Endothelial cell of umbilical vein (primary cell): ENCODE measurements around the gene NXPH4. TPM values are rescaled to one million over a fixed set of nuclear protein-coding genes. Genes with fewer than 3 reads are reported as not detected.

Source experiments
- BruUV-seq: library from RNA; stranded (reverse); fragments of 400-500 nt; replicated peaks from 2 replicates; lab custom pipeline; 2021; lab: Mats Ljungman, UMichigan
- CTCF ChIA-PET: fragments of 300-600, 350-600 bp; sonication (Branson Sonifier 250); formaldehyde crosslinking; loops from one replicate; lab custom pipeline; 2021; ENCODE audit warnings: antibody characterized with exemption, inconsistent platforms; lab: Charles Lee
- POLR2A ChIA-PET: fragments of 300-600, 350-600 bp; sonication (Branson Sonifier 250); formaldehyde crosslinking; loops from one replicate; lab custom pipeline; 2021; ENCODE audit warnings: antibody characterized with exemption, inconsistent platforms; lab: Charles Lee
- DNase-seq: peaks from one replicate; pipeline ENCODE4 v3.0.0-alpha.2; 2011; ENCODE audit warnings: low read depth, low spot score
- FAIRE-seq: peaks from 2 replicates; lab custom pipeline; 2011; peaks lifted over from hg19 to GRCh38; lab: Jason Lieb, UNC
- H2AFZ ChIP-seq: 2 replicates; pipeline ENCODE4 v1.6.0; 2012; ENCODE audit warnings: low read depth, low read length, control low read depth, inconsistent platforms
- H3K27ac ChIP-seq: 2 replicates; pipeline ENCODE4 v1.5.1; 2011; ENCODE audit warnings: low read depth, mild to moderate bottlenecking, control low read depth, low read length, moderate library complexity; ENCODE audit not compliant: insufficient read depth
- H3K27me3 ChIP-seq, 2 experiments: 2 replicates each; pipeline versions ENCODE4 v1.6.0 to v1.6.1; 2011; ENCODE audit warnings: low read length in 2 of 2, mixed read lengths in 1 of 2; ENCODE audit not compliant: control insufficient read depth in 2 of 2, insufficient read depth in 2 of 2
- H3K36me3 ChIP-seq, 2 experiments: 2 replicates in 1 of 2; 3 replicates in 1 of 2; pipeline ENCODE4 v1.5.1; 2011; ENCODE audit warnings: low read length in 2 of 2, mild to moderate bottlenecking in 1 of 2, moderate library complexity in 1 of 2; ENCODE audit not compliant: control insufficient read depth in 2 of 2, insufficient read depth in 2 of 2; ENCODE audit errors: extremely low read depth in 1 of 2
- H3K4me1 ChIP-seq: 3 replicates; pipeline ENCODE4 v1.5.1; 2011; ENCODE audit warnings: mild to moderate bottlenecking, low read length; ENCODE audit not compliant: control insufficient read depth, insufficient read depth; ENCODE audit errors: extremely low read depth
- H3K4me2 ChIP-seq: 2 replicates; pipeline ENCODE4 v1.6.1; 2011; ENCODE audit warnings: low read length, control low read depth, mixed read lengths; ENCODE audit not compliant: insufficient read depth
- H3K4me3 ChIP-seq, 3 experiments: fragments of 200-600 bp in 1 of 3; sonication (generic), shearing (Covaris generic) in 1 of 3; replicated peaks in 1 of 3; 2 replicates each; pipeline ENCODE4 v1.5.1; 2011 to 2016; ENCODE audit warnings: control low read depth in 3 of 3, low read length in 3 of 3, mild to moderate bottlenecking in 2 of 3, inconsistent platforms in 1 of 3, low read depth in 1 of 3, moderate library complexity in 1 of 3; ENCODE audit not compliant: insufficient read depth in 1 of 3
- H3K79me2 ChIP-seq: 2 replicates; pipeline ENCODE4 v1.6.0; 2012; ENCODE audit warnings: low read length, inconsistent platforms; ENCODE audit not compliant: control insufficient read depth, insufficient read depth
- H3K9ac ChIP-seq: replicated peaks from 2 replicates; pipeline ENCODE3; 2011; ENCODE audit warnings: low read length, control low read depth; ENCODE audit not compliant: insufficient read depth; ENCODE audit errors: extremely low read depth
- H3K9me1 ChIP-seq: replicated peaks from 3 replicates; pipeline ENCODE4 v1.6.0; 2011; ENCODE audit warnings: mild to moderate bottlenecking, low read length; ENCODE audit not compliant: control insufficient read depth, insufficient read depth; ENCODE audit errors: extremely low read depth
- H3K9me3 ChIP-seq: replicated peaks from 2 replicates; pipeline ENCODE4 v1.5.1; 2012; ENCODE audit warnings: low read length, inconsistent platforms; ENCODE audit not compliant: control insufficient read depth, insufficient read depth
- H4K20me1 ChIP-seq: replicated peaks from 2 replicates; pipeline ENCODE3; 2011; ENCODE audit warnings: mild to moderate bottlenecking, low read length; ENCODE audit not compliant: control insufficient read depth, insufficient read depth; ENCODE audit errors: extremely low read depth
- EZH2 ChIP-seq: IDR thresholded peaks from 2 replicates; pipeline ENCODE4 v1.6.1; 2012; ENCODE audit warnings: borderline replicate concordance, low read depth, mild to moderate bottlenecking, moderate library complexity, low read length, inconsistent platforms; ENCODE audit not compliant: severe bottlenecking
- FOS ChIP-seq: IDR thresholded peaks from 2 replicates; pipeline ENCODE4 v1.6.1; 2011; ENCODE audit warnings: mild to moderate bottlenecking, low read length, moderate library complexity, borderline replicate concordance; ENCODE audit not compliant: insufficient read depth
- GATA2 ChIP-seq: IDR thresholded peaks from 2 replicates; pipeline ENCODE4 v1.7.0; 2011; ENCODE audit warnings: low read depth, mild to moderate bottlenecking, moderate library complexity, mixed read lengths, low read length; ENCODE audit not compliant: insufficient read length, insufficient read depth
- JUN ChIP-seq: IDR thresholded peaks from 2 replicates; pipeline ENCODE4 v1.6.1; 2011; ENCODE audit warnings: borderline replicate concordance, low read depth; ENCODE audit not compliant: insufficient read length, insufficient read depth
- MYC ChIP-seq: IDR thresholded peaks from one replicate; pipeline ENCODE4 v1.6.1; 2011; ENCODE audit warnings: mild to moderate bottlenecking, low read depth, low read length
- POLR2A ChIP-seq: IDR thresholded peaks from 2 replicates; pipeline ENCODE4 v1.6.1; 2012; ENCODE audit warnings: low read depth, mild to moderate bottlenecking, control low read depth, low read length
- POLR2AphosphoS5 ChIP-seq: IDR thresholded peaks from 2 replicates; pipeline ENCODE4 v1.6.1; 2012; ENCODE audit warnings: low read depth, mild to moderate bottlenecking, control low read depth, low read length, moderate library complexity; ENCODE audit not compliant: insufficient read depth
- dilution Hi-C: fragments of 300-500 bp; cut with MboI; formaldehyde crosslinking; loops from one replicate; pipeline ENCODE4 v1.15.0; 2019; ENCODE audit warnings: low sequenced_read_pairs; ENCODE audit not compliant: extremely low pct_ligation_motif_present
- intact Hi-C: fragments of 100-400 bp; cut with micrococcal nuclease; formaldehyde crosslinking; loops from one replicate; pipeline ENCODE4 v1.10.0; 2022
- polyA plus RNA-seq, 4 experiments: library from polyadenylated mRNA; depleted of rRNA in 3 of 4; stranded (reverse) in 3 of 4; unstranded in 1 of 4; fragments of >200 nt; gene quantifications; 2 replicates each; pipeline versions ENCODE4 v1.2.1 to v1.2.3, GENCODE V29; 2011 to 2012; ENCODE audit warnings: missing spikeins in 1 of 4
- total RNA-seq: library from RNA; stranded (reverse); gene quantifications from 2 replicates; pipeline ENCODE4 v1.2.3, GENCODE V29; 2021
- TF ChIP-seq, protein P1 (sequence below), 2 donors: IDR thresholded peaks; 1 replicate in 1 of 2; 2 replicates in 1 of 2; pipeline ENCODE4 v1.5.1; 2011; ENCODE audit warnings: low read length in 2 of 2, mild to moderate bottlenecking in 2 of 2, moderate library complexity in 2 of 2, control low read depth in 1 of 2, inconsistent platforms in 1 of 2, low read depth in 1 of 2; ENCODE audit not compliant: insufficient read depth in 1 of 2; ENCODE audit errors: extremely low read depth in 1 of 2
- TF ChIP-seq, protein P2 (sequence below): IDR thresholded peaks from 2 replicates; pipeline ENCODE4 v1.6.1; 2011; ENCODE audit not compliant: insufficient read depth, insufficient read length

NXPH4 gene
- total and polyA plus RNA-seq, 2 donors (not counting 3 experiments of a cell fraction or from before 2014, with no cell fraction given): 0.07 TPM; not detected in 1

DNA sequence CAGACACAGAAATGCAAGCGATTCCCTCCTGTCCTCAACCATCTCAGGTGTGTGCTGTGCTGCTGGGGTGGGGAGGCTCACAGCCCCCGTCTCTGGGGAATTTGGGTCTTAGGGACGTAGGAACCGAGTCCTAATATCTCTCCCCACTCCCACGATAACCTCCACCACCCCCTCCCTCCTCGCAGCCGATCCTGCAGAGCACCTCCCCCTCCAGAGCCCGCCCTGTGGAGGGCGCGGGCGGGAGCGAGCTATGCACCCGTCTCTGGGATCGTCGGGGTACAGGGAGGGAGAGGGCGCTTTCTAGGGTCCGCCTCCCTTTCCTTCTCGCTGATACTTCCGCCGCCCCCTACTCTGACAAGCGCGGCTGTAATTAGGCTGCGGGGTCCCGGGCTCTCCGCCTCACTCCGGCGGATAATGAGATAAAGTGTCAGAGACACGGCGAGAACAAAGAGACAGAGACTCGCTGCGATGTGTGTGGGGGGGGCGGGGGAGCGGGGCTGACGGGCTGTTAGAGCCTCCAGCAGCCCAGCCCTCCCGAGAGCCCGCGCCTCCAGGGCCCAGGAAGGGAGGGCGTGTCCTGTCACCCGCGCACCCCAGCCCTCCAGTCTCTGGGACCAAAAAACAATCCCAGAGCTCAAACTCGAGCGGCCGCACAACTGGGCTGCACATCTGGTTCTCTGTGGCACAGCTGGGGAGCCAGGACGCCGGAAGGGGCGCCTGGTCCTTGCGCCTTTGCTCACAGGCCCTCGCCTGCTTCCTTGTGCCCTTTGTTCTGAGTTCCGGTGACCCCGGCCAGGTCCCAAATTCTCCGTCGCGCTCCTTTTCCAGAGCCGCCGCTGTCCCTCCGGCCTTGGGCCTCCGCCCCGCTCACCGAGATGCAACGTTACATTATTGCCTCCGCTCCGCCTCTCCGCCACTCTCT, 21.6 kb downstream of the NXPH4 start:
- intact Hi-C loops (loop anchor here (2.0 kb wide), 1 partner anchor 13 kb away; no protein-coding TSS in a partner anchor), dilution Hi-C loops (no loop called here)
- no peak overlapping the region for H3K9ac ChIP-seq
- H3K9me1 ChIP-seq: no peaks in the 10 kb centered on the region
- no peak for DNase-seq
- H3K4me2 ChIP-seq: peak overlapping the region; percentile 66
- FAIRE-seq: no peak
- H3K4me3 ChIP-seq: peak overlapping the region in 2 of 3 experiments; percentile 3 to 35
- peak overlapping the region; percentile 75 for H2AFZ ChIP-seq
- peaks cover 52 to 58% of the 10 kb centered on the region in 2 experiments for H3K27me3 ChIP-seq
- peaks cover 0 to 9% of the 10 kb centered on the region in 2 experiments for H3K36me3 ChIP-seq
- H3K4me1 ChIP-seq: peaks cover 27% of the 10 kb centered on the region
- POLR2A ChIA-PET: interaction anchor here (1.0 kb wide), 1 partner anchor 8 kb away, joined by 3 read pairs; the partner anchor contains the start of gene SHMT2
- no peaks in the 10 kb centered on the region for H3K79me2 ChIP-seq
- BruUV-seq: no TSS peak
- no peaks in the 10 kb centered on the region for H4K20me1 ChIP-seq
- TF ChIP-seq EZH2 (peak; percentile 80), FOS (no peak)
- CTCF ChIA-PET: interaction anchor here (0.6 to 10.7 kb wide), 10 partner anchors 8 to 52 kb away, joined by 3 to 214 read pairs (median 7); partner anchors contain the start of genes NXPH4, SHMT2 and STAC3
- no peak overlapping the region for H3K27ac ChIP-seq
- no peaks in the 10 kb centered on the region for H3K9me3 ChIP-seq

DNA sequence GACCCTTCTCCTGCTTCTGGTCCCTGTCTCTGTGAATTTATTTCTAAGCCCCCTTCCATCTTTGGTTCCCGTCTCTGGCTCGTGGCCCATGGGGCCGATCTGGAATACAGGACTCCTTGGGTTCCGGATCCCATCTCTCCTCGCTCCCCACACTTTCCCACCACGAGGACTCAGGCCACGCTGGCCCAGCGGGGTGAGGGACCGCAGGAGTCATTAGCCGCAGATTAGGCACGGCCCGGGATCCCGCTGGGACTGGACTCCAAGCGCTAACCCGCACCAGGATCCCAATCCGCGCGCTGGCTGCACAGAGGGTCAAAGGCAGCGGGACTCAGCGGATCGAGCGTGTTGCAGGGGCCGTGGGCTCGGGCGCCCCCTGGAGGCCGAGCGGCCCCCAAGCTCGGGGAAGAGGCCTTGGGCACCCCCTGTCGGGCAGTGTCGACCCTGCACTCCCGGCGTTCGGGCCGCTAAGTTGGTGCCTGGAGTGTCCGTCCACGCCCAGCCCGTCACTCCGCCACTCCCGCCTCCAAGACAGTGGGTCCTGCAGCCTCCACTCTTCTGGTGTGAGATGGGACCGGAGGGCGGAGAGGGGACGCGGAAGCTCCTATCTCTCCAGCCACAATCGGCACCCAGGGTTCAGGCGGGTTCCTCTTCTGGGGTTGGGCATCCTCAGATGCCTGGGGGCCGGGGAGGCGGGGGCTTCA, 22.4 kb downstream of the NXPH4 start:
- ChIA-PET CTCF (interaction anchor here (0.6 to 10.7 kb wide), 10 partner anchors 9 to 53 kb away, joined by 3 to 214 read pairs (median 7); partner anchors contain the start of genes NXPH4, SHMT2 and STAC3), POLR2A (interaction anchor here (1.0 kb wide), 1 partner anchor 9 kb away, joined by 3 read pairs; the partner anchor contains the start of gene SHMT2)
- intact Hi-C loops: loop anchor here (1.0 to 2.0 kb wide), 3 partner anchors 9 to 25 kb away; no protein-coding TSS in a partner anchor
- FAIRE-seq (peak; percentile 93), DNase-seq (peak; percentile 86)
- TF ChIP-seq, protein P1, sequence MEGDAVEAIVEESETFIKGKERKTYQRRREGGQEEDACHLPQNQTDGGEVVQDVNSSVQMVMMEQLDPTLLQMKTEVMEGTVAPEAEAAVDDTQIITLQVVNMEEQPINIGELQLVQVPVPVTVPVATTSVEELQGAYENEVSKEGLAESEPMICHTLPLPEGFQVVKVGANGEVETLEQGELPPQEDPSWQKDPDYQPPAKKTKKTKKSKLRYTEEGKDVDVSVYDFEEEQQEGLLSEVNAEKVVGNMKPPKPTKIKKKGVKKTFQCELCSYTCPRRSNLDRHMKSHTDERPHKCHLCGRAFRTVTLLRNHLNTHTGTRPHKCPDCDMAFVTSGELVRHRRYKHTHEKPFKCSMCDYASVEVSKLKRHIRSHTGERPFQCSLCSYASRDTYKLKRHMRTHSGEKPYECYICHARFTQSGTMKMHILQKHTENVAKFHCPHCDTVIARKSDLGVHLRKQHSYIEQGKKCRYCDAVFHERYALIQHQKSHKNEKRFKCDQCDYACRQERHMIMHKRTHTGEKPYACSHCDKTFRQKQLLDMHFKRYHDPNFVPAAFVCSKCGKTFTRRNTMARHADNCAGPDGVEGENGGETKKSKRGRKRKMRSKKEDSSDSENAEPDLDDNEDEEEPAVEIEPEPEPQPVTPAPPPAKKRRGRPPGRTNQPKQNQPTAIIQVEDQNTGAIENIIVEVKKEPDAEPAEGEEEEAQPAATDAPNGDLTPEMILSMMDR (IDR thresholded peaks at IDR 0.05; ENCODE audit: extremely low read depth in 1 of 2, insufficient read depth in 1 of 2, low read depth in 1 of 2, low read length in 2 of 2): peak; percentile 100
- no peak for TF ChIP-seq MYC
- no peak for TF ChIP-seq GATA2
- no peak for TF ChIP-seq POLR2A
- TF ChIP-seq JUN: no peak
- no peak for TF ChIP-seq FOS
- peak; percentile 44 for TF ChIP-seq EZH2
- TF ChIP-seq POLR2AphosphoS5: peak; percentile 65
- TF ChIP-seq, protein P2, sequence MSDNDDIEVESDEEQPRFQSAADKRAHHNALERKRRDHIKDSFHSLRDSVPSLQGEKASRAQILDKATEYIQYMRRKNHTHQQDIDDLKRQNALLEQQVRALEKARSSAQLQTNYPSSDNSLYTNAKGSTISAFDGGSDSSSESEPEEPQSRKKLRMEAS: no peak
- Histone ChIP-seq H3K36me3 (peaks cover 0 to under 1% of the 10 kb centered on the region in 2 experiments), H3K27me3 (peaks cover 55 to 58% of the 10 kb centered on the region in 2 experiments), H3K4me1 (peaks cover 28% of the 10 kb centered on the region), H2AFZ (peak overlapping the region; percentile 75), H3K9me1 (no peaks in the 10 kb centered on the region), H3K9ac (no peak overlapping the region), H3K79me2 (no peaks in the 10 kb centered on the region), H3K9me3 (no peaks in the 10 kb centered on the region), H4K20me1 (no peaks in the 10 kb centered on the region), H3K27ac (no peak overlapping the region), H3K4me3 (peak overlapping the region in 2 of 3 experiments; percentile 3 to 35), H3K4me2 (peak overlapping the region; percentile 72)
- BruUV-seq: no TSS peak
- dilution Hi-C loops: no loop called here
